ENCODE data around the gene TOP1.

GRCh38 chr20:41054070-41054846, 25.6 kb downstream of the TOP1 start:
- TF ChIP-seq CTCF (conservative IDR thresholded peaks at IDR 0.05; ENCODE audit: low read depth, low read length) (no peak), EZH2 (IDR thresholded peaks at IDR 0.05; ENCODE audit: borderline replicate concordance, low read depth, low read length, poor library complexity, severe bottlenecking) (no peak)
